AML-193 (cell line): ENCODE data around the gene TAB2.
"Not testable (repeated sequence)": the region's sequence is repeated elsewhere in the genome, so short reads cannot be mapped to it uniquely, and the experiment has no call there.

Experiments
- DNase-seq, 2 experiments: peaks; one replicate each; lab custom pipeline; 2025; lab: John Stamatoyannopoulos, UW

Gene TAB2

DNA sequence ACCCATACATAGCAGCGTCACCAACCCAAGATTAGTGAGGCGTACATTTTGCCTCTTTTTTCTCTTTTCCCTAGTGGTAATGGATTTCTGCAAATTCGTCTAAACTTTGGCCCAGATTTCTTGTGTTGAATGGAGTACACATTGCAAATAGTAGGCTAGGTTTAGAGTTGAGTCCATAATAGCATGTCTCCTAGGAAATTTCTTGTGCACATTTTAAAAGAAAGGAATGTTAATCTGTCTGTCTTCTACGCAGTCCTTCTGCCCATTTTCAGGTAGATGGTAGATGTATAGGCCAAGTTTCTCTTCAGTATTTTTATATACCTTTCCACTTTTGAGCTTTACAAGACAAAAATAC lies 15.7 kb downstream of the TAB2 start:
- no peak for DNase-seq

- DNase-seq = no peak
These were observed 16.7 kb downstream of the TAB2 start for GRCh38 chr6:149334201-149334600.

- DNase-seq = no peak
These were observed 17.2 kb downstream of the TAB2 start for GRCh38 chr6:149334682-149335160.

- no peak for DNase-seq
These were observed 18.6 kb downstream of the TAB2 start for GRCh38 chr6:149335924-149336608.

DNA sequence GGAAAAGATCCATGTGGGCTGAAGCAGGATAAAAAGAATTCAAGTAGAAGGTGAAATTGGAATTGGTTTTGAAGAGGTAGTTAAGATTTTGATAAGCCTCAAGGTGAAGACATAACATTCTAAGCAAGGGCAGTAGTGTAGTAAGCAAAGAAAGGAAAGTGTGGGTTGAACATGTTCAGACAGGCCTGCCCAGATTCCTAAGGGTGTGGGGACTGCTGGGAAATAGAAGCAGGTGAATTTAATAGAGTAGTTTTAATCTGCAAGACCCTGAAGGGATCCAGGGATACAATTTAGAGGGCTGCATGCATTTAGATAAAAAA lies 19.1 kb downstream of the TAB2 start:
- DNase-seq = no peak

- no peak for DNase-seq
These were observed 19.8 kb downstream of the TAB2 start for GRCh38 chr6:149337320-149337719.

DNA sequence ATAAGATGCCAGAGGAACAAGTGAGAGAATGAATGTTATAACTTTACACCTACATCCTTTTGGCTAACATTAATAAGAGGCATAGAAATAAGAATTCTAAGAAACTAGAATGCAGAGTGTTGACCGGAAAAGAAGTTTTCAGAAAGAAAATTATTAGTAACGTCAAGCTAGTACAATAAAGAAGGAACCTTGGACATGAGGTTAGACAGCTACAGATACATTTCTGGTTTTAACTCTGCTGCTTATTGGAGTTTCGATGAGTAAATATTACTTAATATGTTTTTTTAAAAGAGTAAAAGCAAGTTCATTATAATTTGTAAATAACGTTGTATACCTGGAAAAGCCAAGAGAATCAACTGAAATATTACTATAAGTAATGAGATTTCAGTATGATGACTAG lies 22.7 kb downstream of the TAB2 start:
- DNase-seq = no peak

GRCh38 chr6:149342525-149342924 lies 25.0 kb downstream of the TAB2 start:
- no peak for DNase-seq

DNA sequence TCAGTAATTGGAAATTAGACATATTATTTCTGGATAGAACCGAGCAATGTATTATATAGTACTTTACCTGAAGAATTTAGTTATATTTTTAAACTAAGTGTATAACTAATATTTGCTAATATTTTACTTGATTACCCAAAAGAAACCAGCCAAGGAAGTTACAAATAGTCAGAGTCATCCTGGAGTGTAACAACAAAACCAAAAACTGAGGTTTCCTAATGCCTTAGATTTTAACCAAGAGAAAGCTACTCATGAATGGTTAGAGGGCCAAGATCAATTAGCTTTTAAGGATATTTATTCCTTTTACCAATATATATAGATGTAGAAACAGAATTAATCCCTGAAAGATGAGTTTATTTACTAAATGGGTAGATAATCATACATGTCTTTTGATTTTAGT lies 26.0 kb downstream of the TAB2 start:
- DNase-seq = peak; percentile 17 to 39

DNA sequence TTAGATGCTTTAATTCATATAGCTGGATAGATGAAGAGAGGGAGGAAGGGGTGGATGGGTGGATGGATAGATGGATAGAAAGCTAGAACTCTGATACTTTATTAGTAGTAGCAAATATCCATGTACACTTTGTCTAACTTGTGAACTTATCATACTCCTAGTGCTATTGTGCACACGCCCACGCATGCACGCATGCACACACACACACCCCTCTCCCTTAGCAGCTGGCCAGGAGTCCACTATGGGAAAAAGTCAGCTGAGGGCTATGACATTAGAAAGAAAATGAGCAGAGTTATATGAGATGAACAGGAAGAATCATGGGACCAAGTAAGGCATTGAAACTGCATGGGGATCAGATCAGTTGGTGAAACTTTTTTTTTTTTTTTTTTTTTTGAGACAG lies 28.6 kb downstream of the TAB2 start:
- DNase-seq = no peak

GRCh38 chr6:149347067-149347466 lies 29.6 kb downstream of the TAB2 start:
- no peak for DNase-seq

DNA sequence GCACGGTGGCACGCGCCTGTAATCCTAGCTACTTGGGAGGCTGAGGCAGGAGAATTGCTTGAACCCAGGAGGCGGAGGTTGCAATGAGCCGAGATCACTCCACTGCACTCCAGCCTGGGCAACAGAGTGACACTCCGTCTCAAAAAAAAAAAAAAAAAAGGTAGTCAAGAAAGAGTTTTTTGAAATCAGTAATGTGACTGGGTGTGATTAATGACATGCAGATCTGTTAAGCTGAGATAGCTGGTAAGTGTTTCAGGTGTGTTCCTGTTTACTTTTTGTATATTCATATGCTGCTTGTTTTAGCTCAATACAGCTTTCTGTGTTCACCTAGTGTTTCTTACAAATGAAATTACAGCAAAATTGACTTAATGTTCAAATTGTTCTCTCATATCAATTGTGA lies 31.8 kb downstream of the TAB2 start:
- DNase-seq = not testable (repeated sequence)

GRCh38 chr6:149354009-149354408 lies 36.5 kb downstream of the TAB2 start:
- DNase-seq = no peak

- DNase-seq = no peak
These were observed 38.7 kb downstream of the TAB2 start for GRCh38 chr6:149356081-149356750.

- DNase-seq = no peak
These were observed 40.4 kb downstream of the TAB2 start for GRCh38 chr6:149357726-149358538.

- no peak for DNase-seq
These were observed 41.9 kb downstream of the TAB2 start for GRCh38 chr6:149359440-149359839.

- DNase-seq = no peak
These were observed 43.0 kb downstream of the TAB2 start for GRCh38 chr6:149360536-149360935.

GRCh38 chr6:149362289-149362688 lies 44.8 kb downstream of the TAB2 start:
- DNase-seq = no peak

DNA sequence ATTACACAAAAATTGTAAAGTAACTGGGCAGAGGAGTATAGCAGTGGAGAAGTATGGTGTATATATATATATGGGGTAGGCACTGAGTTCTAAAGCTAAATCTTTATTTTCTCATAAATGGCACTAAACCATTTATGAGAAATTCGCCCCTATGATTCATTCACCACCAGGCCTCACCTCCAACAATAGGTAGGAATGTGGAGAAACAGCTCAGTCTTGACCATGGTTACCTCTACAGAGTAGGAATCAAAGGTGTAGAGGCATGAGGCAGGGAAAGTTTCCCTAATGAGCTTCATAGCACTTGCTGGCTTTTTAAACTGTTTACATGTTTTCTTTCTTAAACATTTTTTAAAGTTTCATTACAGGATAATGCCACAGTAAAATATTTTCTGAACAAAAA lies 45.6 kb downstream of the TAB2 start:
- no peak for DNase-seq

- no peak for DNase-seq
These were observed 47.0 kb downstream of the TAB2 start for GRCh38 chr6:149364557-149364956.

DNA sequence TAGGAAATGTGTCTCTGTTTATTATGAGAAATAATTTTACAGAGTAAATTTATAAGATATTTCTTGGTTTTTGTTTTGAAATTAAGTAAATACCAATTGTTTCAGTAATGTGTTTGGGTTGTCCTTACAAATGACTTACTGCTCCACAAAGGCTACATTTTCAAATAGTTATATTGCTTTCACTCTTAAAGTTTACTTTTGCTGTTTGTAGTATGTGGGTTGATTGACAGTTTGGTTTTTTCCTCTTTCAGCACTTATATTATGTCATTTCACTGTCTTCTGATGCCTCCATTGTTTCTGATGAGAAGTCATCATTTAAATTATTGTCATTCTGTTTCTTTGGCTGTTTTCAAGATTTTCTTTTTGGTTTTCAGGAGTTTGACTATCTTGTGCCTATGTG lies 47.7 kb downstream of the TAB2 start:
- no peak for DNase-seq

DNA sequence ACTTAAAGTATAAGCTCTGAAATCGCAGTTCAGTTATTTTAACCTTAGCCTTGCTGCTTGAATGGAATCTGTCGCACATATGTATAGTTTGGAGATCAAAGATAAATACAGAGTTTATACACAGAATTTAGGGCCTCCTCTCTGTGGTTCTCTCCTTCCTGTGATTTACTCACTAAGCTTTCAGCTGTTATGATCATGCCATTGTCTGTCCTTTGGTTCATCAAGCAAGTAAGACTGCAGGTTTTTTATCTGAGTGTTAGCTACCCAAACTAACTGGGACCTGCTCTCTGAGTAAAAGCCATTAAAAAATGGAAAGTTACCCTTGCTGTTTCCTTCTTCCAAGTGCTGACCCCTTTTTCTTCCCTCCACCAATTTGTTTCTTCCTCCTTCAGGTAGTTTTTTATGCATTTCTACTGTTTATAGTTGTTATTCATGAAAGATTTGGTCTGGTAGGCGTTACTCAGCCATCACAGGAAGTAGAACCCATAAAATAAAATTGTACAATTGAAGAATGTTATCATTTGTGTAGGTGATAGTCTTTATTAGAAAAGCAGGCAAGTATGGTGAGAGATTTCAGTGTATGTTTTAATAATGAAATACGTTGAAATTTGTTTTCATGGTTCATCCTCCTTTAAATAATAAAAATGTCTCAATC lies 48.9 kb downstream of the TAB2 start:
- no peak for DNase-seq

DNA sequence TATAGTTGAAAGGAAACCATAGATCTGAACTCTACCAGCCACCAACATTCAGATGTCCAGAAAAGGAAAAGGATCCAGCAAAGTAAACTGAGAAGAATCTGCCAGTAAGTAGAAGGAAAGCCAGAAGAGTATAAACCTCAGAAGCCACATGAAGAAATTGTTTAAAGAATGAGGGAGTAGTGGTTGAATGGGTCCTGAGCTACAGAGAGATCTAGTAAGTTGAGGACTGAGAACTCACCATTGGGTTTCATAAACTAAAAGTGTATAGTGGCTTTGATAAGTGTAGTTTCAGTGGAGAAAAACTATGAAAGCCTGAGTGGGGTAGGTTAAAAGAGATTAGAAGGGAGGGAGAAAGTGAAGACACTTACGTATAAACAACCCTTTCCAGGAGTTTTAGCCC lies 50.6 kb downstream of the TAB2 start:
- DNase-seq = no peak
